GM21360 (cell line): ENCODE data around the gene MYBPC1.
"Not testable (repeated sequence)": the region's sequence is repeated elsewhere in the genome, so short reads cannot be mapped to it uniquely, and the experiment has no call there.

Source experiments
- ATAC-seq: cut with Tn5 transposase; IDR thresholded peaks from one replicate; pipeline ENCODE4 v1.9.1; 2021; ENCODE audit warnings: mild to moderate bottlenecking, moderate library complexity; ENCODE audit not compliant: unreplicated experiment

MYBPC1 gene

GRCh38 chr12:101594700-101595099 lies at the start of gene MYBPC1:
Gene MYBPC1 (plus strand): TSS chr12:101594971. CDS start chr12:101595071, 100 bp downstream.
- no peak for ATAC-seq

- ATAC-seq: no peak
Measured at GRCh38 chr12:101551362-101552114, 43.2 kb upstream of the MYBPC1 start.

GRCh38 chr12:101552277-101552676 lies 42.5 kb upstream of the MYBPC1 start:
- ATAC-seq: no peak

DNA sequence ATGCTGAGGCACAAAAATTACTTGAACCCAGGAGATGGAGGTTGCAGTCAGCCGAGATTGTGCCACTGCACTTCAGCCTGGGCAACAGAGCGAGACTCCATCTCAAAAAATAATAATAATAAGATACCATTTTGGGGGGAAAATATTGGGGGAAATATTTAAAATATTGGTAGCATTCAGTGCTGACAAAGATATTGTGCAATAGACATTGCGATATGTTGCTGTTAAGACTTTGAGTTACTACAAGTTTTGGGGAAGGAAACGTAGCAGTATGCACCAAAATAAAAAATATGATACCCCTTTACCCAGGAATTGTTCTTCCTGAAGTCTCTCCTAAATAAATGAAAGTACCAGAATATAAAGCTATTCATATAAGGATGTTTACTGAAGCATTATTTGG lies 37.7 kb upstream of the MYBPC1 start:
- no peak for ATAC-seq

DNA sequence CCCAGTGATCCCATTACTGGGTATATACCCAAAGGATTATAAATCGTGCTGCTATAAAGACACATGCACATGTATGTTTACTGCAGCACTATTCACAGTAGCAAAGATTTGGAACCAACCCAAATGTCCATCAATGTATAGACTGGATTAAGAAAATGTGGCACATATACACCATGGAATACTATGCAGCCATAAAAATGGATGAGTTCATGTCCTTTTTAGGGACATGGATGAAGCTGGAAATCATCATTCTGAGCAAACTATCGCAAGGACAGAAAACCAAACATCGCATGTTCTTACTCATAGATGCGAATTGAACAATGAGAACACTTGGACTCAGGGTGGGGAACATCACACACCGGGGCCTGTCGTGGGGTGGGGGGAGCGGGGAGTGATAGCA lies 36.0 kb upstream of the MYBPC1 start:
- not testable (repeated sequence) for ATAC-seq

GRCh38 chr12:101563212-101563611 lies 31.6 kb upstream of the MYBPC1 start:
- no peak for ATAC-seq

DNA sequence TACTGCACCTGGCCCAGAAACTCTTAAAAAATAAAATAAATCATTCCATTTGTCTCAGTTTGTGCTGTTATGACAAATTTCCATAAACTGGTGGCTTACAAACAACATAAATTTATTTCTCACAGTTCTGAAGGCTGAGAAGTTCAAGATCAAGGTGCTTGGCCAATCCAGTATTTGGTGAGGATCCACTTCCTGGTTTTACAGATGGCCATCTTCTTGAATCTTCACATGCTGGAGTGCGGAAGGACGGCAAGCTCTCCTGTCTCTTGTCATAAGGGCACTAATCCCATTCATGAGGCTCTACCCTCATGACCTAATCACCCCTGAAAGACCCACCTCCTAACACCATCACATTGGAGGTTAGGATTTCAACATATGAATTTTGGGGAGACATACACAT lies 29.9 kb upstream of the MYBPC1 start:
- ATAC-seq: no peak

- ATAC-seq: no peak
Measured at GRCh38 chr12:101566318-101566717, 28.5 kb upstream of the MYBPC1 start.

DNA sequence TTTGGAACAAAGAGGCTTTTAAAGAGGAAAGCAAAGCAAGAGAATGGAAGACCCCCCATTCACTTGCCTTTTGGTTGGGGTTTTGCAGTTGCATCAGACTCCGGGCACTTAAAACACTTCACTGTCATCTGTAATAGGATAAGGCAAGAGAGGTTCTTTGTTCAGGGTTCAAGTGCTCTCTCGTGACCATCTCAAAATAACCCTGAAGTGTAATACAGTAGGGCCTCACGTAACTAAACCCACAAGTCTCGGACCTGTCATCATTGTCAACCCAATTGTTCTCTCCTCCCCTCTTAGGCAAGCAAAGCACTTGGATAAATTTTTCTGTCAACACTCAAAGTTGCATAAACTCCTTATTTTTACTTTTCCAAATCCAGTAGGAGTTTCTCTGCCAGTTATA lies 26.9 kb upstream of the MYBPC1 start:
- ATAC-seq: no peak

- ATAC-seq: no peak
Measured at GRCh38 chr12:101570047-101570446, 24.7 kb upstream of the MYBPC1 start.

DNA sequence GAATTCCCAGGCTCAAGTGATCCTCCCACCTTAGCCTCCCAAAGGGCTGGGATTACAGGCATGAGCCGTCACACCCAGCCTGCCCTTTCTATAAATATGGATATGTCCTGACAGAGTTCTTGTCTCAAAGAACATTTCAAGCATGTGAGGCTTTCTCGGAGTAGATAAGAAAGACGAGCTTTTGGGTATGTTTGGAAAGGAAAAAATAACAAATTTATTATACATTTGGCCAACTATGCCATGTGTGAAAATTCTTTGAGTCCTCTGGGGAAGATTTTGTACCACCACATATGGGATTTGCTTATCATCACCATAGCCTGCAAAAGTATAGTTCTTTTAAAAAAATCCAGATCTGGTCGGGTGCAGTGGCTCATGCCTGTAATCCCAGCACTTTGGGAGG lies 23.7 kb upstream of the MYBPC1 start:
- ATAC-seq: no peak

DNA sequence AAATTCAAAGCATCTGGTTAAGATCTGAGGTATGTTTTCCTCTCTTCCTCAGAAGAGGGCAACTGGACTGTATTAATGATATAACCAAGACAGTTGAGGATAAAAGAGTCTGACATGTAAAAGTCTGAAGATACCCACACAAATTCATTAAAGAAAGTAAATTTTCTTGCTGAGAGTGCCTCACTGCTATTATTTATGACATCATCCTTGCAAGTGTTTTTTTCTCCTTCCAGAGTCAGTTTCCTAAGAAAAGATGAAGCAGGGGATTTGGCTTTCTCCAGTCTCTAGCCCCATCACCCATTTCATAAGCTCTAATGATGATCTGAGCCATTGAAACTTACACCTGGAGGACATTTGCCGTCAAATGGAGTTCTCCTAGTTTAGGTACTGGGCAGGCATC lies 21.0 kb upstream of the MYBPC1 start:
- no peak for ATAC-seq

GRCh38 chr12:101578417-101578816 lies 16.4 kb upstream of the MYBPC1 start:
- no peak for ATAC-seq

DNA sequence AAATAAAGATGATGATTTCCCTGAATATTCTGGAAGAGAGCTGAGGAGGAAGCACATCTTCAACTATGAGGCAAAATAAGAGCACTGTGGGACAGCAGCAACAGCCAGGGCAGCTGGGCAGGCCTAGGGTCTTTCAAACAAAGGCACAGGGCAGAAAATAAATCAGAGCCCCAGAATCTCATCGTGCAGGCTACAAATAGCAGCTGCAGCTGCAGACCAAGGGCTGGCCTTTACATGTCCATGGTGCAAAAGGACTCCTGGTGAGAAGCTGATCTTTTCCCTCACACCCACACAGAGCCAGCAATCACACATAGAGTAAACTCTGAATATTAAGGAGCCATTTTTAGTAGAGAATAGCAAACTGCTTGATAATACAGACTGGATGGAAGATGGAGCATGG lies 13.6 kb upstream of the MYBPC1 start:
- no peak for ATAC-seq

DNA sequence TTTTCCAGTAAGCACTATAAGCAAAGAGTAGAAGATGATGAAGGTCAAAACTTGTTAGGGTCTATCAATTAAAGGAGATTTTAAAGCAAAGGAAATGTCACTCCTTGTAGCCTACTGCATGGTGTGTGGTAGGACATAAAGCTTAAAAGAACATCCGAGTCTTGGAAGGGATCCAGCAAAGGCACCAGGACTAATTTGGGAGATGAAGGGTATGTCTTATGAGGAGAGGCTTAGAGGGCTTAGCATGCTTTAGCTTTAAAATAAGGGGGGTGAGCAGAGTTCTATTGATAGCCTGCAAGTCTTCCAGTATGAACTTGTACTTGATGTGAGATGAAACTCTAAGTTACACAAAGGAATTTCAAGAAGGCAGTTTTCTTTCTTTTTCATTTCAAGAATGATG lies 11.8 kb upstream of the MYBPC1 start:
- no peak for ATAC-seq

DNA sequence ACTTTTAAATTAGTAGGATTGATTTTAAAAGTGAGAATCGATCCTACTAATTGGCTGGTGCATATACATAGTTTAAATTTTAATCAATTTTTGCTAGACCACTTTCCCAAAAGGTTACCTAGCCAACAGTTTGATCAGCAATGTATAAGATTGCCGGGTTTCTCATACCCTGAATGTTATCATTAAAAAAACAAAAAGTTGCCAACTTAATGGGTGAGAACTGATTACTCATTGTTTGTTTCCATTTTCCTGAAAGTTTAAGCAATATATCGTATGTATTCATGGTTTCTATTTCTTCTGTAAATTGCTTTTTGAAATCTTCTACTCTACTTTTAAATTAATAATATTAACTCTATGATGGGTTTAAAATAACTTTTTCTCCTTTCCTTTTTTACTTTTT lies 4.4 kb upstream of the MYBPC1 start:
- no peak for ATAC-seq

DNA sequence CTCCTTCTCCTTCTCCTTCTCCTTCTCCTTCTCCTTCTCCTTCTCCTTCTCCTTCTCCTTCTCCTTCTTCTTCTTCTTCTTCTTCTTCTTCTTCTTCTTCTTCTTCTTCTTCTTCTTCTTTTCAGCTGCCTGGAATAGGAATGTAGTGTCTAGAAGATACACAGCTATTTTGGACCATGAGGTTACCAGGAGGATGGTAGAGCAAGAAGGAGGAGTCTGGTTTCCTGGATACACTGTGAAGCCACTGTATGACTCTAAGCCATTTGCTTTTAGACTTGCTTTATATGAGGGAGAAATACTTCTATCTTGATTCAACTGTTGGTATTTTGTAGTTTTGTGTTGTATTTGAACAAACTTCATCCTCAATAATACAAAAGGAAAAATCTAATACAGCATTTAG lies 3.0 kb upstream of the MYBPC1 start:
- no peak for ATAC-seq

DNA sequence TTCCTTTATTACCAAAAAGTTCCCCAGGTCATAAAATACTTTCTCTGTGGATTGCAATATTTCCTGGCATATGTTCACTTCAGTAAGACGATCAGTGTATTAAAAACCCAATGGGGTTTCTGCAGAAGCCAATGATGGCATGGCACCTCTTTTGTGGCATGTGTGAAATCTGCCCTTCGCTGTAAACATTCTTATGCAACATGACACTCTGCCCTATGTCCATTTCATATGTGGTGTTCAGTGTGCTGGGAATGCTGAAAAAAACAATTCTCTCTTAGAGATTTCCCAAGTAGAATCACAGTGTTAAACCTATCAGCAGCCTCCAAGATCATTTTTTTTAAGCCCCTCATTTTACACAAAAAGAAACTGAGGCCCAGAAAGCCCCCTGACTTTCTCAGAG lies 2.3 kb upstream of the MYBPC1 start:
- no peak for ATAC-seq

DNA sequence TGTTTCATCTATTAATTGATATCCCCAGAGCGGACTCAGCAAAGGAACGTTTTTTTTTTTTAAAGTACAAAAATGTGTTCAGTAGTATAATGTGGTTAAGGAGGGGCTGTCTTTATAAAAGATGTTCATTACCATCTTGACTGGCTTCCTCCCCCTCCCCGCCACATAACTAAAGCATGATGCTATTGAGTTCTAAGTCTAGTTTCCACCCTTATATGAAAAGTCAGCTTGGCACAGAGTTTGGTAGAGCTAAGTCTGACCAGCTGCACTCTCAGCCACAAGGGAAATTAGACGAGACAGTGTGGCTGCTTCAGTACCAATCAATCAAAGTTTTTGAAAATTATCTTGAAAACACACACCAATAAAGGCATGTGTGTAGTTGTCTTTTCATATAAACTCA lies 1.9 kb upstream of the MYBPC1 start:
- no peak for ATAC-seq

DNA sequence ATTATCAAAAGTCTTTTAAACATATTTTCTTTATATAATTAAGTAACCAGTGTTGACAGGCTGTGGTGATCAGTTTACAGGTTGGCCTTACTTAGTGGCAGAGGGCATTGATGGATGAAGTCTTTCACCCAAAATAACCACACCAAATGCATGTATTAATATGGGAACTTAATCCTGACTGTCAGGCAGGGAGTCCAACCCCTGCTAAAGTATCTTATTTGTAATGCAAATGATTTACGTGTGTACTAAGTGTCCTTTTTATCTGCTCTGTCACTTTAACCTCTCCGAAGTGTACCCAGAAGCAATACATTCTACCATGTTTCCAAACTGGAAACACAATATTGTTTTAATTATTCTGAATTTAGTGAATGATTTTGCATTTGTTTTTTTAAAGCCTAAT lies 1.4 kb downstream of the MYBPC1 start:
- no peak for ATAC-seq

- ATAC-seq: no peak
Measured at GRCh38 chr12:101597164-101597563, 2.4 kb downstream of the MYBPC1 start.

DNA sequence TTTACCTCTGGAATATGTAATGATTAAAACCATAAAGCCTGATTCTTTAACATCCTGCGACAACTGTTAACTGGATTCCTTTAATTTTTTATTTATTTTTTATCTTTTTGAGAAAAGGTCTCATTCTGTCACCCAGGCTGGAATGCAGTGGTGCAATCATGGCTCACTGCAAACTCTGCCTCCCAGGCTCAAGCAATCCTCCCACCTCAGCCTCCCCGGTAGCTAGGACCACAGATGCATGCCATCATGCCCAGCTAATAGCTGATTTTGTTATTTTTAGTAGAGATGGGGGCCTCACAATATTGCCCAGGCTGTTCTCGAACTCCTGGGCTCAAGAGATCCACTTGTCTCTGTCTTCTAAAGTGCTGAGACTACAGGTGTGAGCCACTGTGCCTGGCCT lies 3.7 kb downstream of the MYBPC1 start:
- ATAC-seq: no peak

GRCh38 chr12:101599311-101599710 lies 4.5 kb downstream of the MYBPC1 start:
- no peak for ATAC-seq
